Sigmoid colon (tissue), 7 donors: ENCODE measurements around the gene YJEFN3. TPM values are rescaled to one million over a fixed set of nuclear protein-coding genes. Genes with fewer than 3 reads are reported as not detected.

Source experiments
- DNase-seq: peaks from one replicate; pipeline ENCODE4 v3.0.0-alpha.2; 2019
- H3K27ac ChIP-seq, 4 donors: fragments of 200-600 bp; sonication (generic); one replicate each; pipeline ENCODE4 v1.5.1; 2016 to 2019; ENCODE audit warnings: mild to moderate bottlenecking in 1 of 4
- H3K27me3 ChIP-seq, 3 donors: fragments of 200-600 bp; sonication (generic); one replicate each; pipeline ENCODE4 v1.5.1; 2019; ENCODE audit warnings: mild to moderate bottlenecking in 1 of 3
- H3K36me3 ChIP-seq, 4 donors: fragments of 200-600 bp; sonication (generic); one replicate each; pipeline ENCODE4 v1.5.1; 2016 to 2019
- H3K4me1 ChIP-seq, 4 donors: fragments of 200-600 bp; sonication (generic); one replicate each; pipeline ENCODE4 v1.5.1; 2017 to 2019
- H3K4me3 ChIP-seq, 4 donors: fragments of 200-600 bp; sonication (generic); one replicate each; pipeline ENCODE4 v1.5.1; 2017 to 2019; ENCODE audit warnings: mild to moderate bottlenecking in 2 of 4, moderate library complexity in 1 of 4
- H3K9me3 ChIP-seq, 4 donors: fragments of 200-600 bp in 3 of 4; sonication (generic) in 3 of 4; one replicate each; pipeline versions ENCODE4 v1.5.1 to v1.6.1; 2013 to 2019
- CTCF ChIP-seq, 4 experiments: fragments of 450-650 bp in 3 of 4; fragments of 200-600 bp in 1 of 4; IDR thresholded peaks; one replicate each; pipeline ENCODE4 v1.5.1; 2016 to 2019; ENCODE audit warnings: antibody characterized with exemption in 4 of 4, mild to moderate bottlenecking in 3 of 4, moderate library complexity in 2 of 4
- EP300 ChIP-seq, 4 donors: sonication (generic); formaldehyde crosslinking; IDR thresholded peaks; one replicate each; pipeline ENCODE4 v1.6.1; 2017; ENCODE audit warnings: antibody characterized with exemption in 4 of 4
- POLR2A ChIP-seq, 2 donors: fragments of 450-650 bp; IDR thresholded peaks; one replicate each; pipeline ENCODE4 v1.6.1; 2016; ENCODE audit warnings: antibody characterized with exemption in 2 of 2, mild to moderate bottlenecking in 2 of 2, moderate library complexity in 2 of 2
- POLR2AphosphoS5 ChIP-seq, 4 donors: sonication (generic); formaldehyde crosslinking; IDR thresholded peaks; one replicate each; pipeline ENCODE4 v1.6.1; 2017; ENCODE audit warnings: antibody characterized with exemption in 4 of 4
- WGBS, 2 donors: extraction: QIAGEN DNeasy Blood & Tissue Kit; methylation state at CpG; one replicate each; pipeline ENCODE4 v1.1.7; 2013; 5-methylcytosine and 5-hydroxymethylcytosine counted together
- intact Hi-C: fragments of 100-400 bp; cut with DNase I; formaldehyde crosslinking; loops from one replicate; pipeline ENCODE4 v1.15.1; 2023
- polyA plus RNA-seq, 3 donors: library from polyadenylated mRNA; stranded (reverse); fragments of 200-250 nt; gene quantifications; one replicate each; pipeline ENCODE4 v1.2.3, GENCODE V29; 2013
- total RNA-seq, 4 donors: library from RNA; depleted of rRNA; stranded (reverse); fragments of >200 nt; gene quantifications; one replicate each; pipeline ENCODE4 v1.1.0, GENCODE V29; 2016
- donor health status: healthy with polysubstance abuse.
- donor health status: Bipolar disorder and iron deficiency.
- donor health status: healthy.

The YJEFN3 gene
- total and polyA plus RNA-seq, 7 donors: 0.71 to 14.4 (median 2.2) TPM; not detected in 2

- no peak overlapping the region for H3K4me3 ChIP-seq
- no peak for DNase-seq
- peaks cover 0 to 42% (median 30%) of the 10 kb centered on the region in 4 donors for H3K4me1 ChIP-seq
- H3K27me3 ChIP-seq: no peaks in the 10 kb centered on the region
- no peak for TF ChIP-seq CTCF (IDR thresholded peaks at IDR 0.05)
- no peak for TF ChIP-seq POLR2A (IDR thresholded peaks at IDR 0.05)
- no peak for TF ChIP-seq POLR2AphosphoS5 (IDR thresholded peaks at IDR 0.05)
- TF ChIP-seq EP300 (IDR thresholded peaks at IDR 0.05): no peak
- H3K9me3 ChIP-seq: no peaks in the 10 kb centered on the region
- peak overlapping the region; percentile 58 to 70 (median 60) for H3K27ac ChIP-seq
- intact Hi-C loops: loop anchor here (5.0 kb wide), 1 partner anchor 81 kb away; the partner anchor contains the start of gene GATAD2A
- WGBS, 2 donors: 38 to 69% methylated on average over 20 of the region's 20 CpGs
- H3K36me3 ChIP-seq: peaks cover 0 to 14% (median 7%) of the 10 kb centered on the region in 4 donors
Measured at GRCh38 chr19:19487950-19488874, 40.5 kb upstream of the YJEFN3 start.

DNA sequence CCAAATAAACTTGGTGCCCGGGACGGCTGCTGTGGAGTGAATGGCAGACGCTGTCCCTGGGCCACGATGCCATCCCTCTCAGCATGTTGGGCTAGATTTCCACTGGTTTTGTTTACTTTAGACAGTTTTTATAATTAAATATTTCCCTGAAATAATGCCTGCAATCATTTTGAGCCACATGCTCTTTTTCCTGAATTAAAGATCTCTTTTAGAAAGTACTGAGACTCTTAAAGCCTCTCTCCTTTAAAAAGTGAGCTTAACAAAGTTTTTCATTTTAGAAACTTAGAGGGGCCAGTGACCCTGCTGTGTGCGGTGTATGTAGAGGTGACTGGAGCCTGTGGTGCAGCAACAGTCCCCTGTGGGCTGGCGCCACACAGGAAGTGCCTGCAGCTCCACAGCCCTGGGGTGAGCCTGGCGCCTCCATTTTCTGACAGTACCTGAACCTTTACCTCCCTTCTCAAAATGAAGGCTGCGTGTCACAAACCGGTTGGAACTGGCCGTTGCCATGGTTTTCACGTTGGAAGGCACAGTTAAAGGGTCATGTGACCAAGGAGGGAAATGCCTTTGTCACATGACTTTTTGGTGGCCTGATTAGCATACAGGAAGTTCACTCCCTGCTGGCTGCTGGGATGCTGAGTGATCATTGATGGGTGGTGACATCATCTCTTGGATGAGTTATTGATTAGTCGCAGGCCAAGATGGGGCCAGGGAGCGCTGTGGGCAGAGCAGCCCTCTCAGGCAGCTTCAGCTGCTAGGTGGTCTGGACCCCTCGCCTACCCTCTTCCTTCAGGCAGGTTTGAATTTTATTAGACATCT is 39.6 kb upstream of the YJEFN3 start:
- intact Hi-C loops: loop anchor here (5.0 kb wide), 1 partner anchor 82 kb away; the partner anchor contains the start of gene GATAD2A
- no peak for TF ChIP-seq CTCF (IDR thresholded peaks at IDR 0.05)
- TF ChIP-seq POLR2A (IDR thresholded peaks at IDR 0.05): no peak
- TF ChIP-seq EP300 (IDR thresholded peaks at IDR 0.05): no peak
- TF ChIP-seq POLR2AphosphoS5 (IDR thresholded peaks at IDR 0.05): peak in 1 of 4 donors; percentile 54
- H3K4me1 ChIP-seq: peaks cover 0 to 41% (median 30%) of the 10 kb centered on the region in 4 donors
- H3K9me3 ChIP-seq: no peaks in the 10 kb centered on the region
- 13 to 28% methylated on average over 14 of the region's 14 CpGs for WGBS, 2 donors
- peak overlapping the region; percentile 58 to 70 (median 60) for H3K27ac ChIP-seq
- peaks cover 3 to 22% (median 11%) of the 10 kb centered on the region in 4 donors for H3K36me3 ChIP-seq
- DNase-seq: peak; percentile 88
- no peaks in the 10 kb centered on the region for H3K27me3 ChIP-seq
- H3K4me3 ChIP-seq: no peak overlapping the region

DNA sequence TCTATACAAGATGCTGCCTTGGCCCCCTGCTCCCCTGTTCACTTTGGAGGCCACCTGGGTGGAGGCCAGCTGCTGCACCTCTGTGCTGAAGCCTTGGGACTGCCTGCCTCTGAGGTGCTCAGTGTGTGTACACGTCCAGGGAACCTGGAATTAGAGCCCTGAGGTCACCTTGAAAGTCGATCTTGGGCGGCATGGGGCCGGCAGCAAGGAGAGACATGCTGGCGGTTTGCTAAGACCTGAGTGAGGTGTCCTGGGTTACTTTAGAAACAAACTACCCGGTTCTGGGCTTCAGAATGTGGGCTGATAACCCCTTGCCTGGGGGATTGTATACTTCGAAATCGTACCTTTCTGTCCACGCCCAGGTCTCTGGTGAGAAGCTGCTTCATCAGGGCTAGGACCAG is 38.9 kb upstream of the YJEFN3 start:
- no peaks in the 10 kb centered on the region for H3K9me3 ChIP-seq
- H3K27ac ChIP-seq: peak overlapping the region; percentile 58 to 70 (median 60)
- H3K4me1 ChIP-seq: peaks cover 0 to 41% (median 30%) of the 10 kb centered on the region in 4 donors
- DNase-seq: no peak
- peaks cover 9 to 30% (median 17%) of the 10 kb centered on the region in 4 donors for H3K36me3 ChIP-seq
- no peak overlapping the region for H3K4me3 ChIP-seq
- WGBS, 2 donors: 57 to 78% methylated on average over 9 of the region's 9 CpGs
- no peaks in the 10 kb centered on the region for H3K27me3 ChIP-seq
- no peak for TF ChIP-seq CTCF (IDR thresholded peaks at IDR 0.05)
- no peak for TF ChIP-seq EP300 (IDR thresholded peaks at IDR 0.05)
- TF ChIP-seq POLR2A (IDR thresholded peaks at IDR 0.05): no peak
- no peak for TF ChIP-seq POLR2AphosphoS5 (IDR thresholded peaks at IDR 0.05)
- intact Hi-C loops: loop anchor here (1.0 to 5.0 kb wide), 2 partner anchors 83 to 123 kb away; partner anchors contain the start of gene GATAD2A

GRCh38 chr19:19490214-19490968 is 38.3 kb upstream of the YJEFN3 start:
- Histone ChIP-seq H3K4me1 (peaks cover 0 to 35% (median 30%) of the 10 kb centered on the region in 4 donors), H3K27me3 (no peaks in the 10 kb centered on the region), H3K27ac (peak overlapping the region; percentile 58 to 70 (median 60)), H3K4me3 (no peak overlapping the region), H3K9me3 (no peaks in the 10 kb centered on the region), H3K36me3 (peaks cover 10 to 35% (median 17%) of the 10 kb centered on the region in 4 donors)
- TF ChIP-seq POLR2AphosphoS5 (IDR thresholded peaks at IDR 0.05): no peak
- no peak for TF ChIP-seq POLR2A (IDR thresholded peaks at IDR 0.05)
- peak; percentile 65 to 79 (median 74) for TF ChIP-seq CTCF (IDR thresholded peaks at IDR 0.05)
- TF ChIP-seq EP300 (IDR thresholded peaks at IDR 0.05): no peak
- 28 to 35% methylated on average over 20 of the region's 20 CpGs for WGBS, 2 donors
- peak; percentile 90 for DNase-seq
- intact Hi-C loops: loop anchor here (1.0 kb wide), 1 partner anchor 123 kb away; no protein-coding TSS in a partner anchor
